ENCODE results near the gene SMAD1. TPM values are rescaled to one million over a fixed set of nuclear protein-coding genes. Genes with fewer than 3 reads are reported as not detected.
"Not testable (repeated sequence)": the region's sequence is repeated elsewhere in the genome, so short reads cannot be mapped to it uniquely, and the experiment has no call there.

SMAD1 gene
- total RNA-seq, 1 experiment from 2014 or later: 13.4 TPM

- H3K9me3 ChIP-seq (replicated peaks): 0 out of 2 replicates have a peak, but pooled peaks cover 2% of the 10 kb centered on the region
- H3K27ac ChIP-seq: no peak overlapping the region
- H3K4me1 ChIP-seq (replicated peaks): no peaks in the 10 kb centered on the region
- no peak for DNase-seq (ENCODE audit: low read depth in 1 of 2, low spot score in 2 of 2)
- no peaks in the 10 kb centered on the region for H3K36me3 ChIP-seq
- no peaks in the 10 kb centered on the region; the same call in 1 of the 2 replicates for H3K27me3 ChIP-seq (replicated peaks)
- H3K4me3 ChIP-seq: no peak overlapping the region
Measured at GRCh38 chr4:145566086-145566708, 84.5 kb downstream of the SMAD1 start.

- no peaks in the 10 kb centered on the region for H3K36me3 ChIP-seq
- H3K27ac ChIP-seq: no peak overlapping the region
- no peak for DNase-seq (ENCODE audit: low read depth in 1 of 2, low spot score in 2 of 2)
- no peak overlapping the region for H3K4me3 ChIP-seq
- 0 out of 2 replicates have a peak, but pooled peaks cover 2% of the 10 kb centered on the region for H3K9me3 ChIP-seq (replicated peaks)
- H3K27me3 ChIP-seq (replicated peaks): no peaks in the 10 kb centered on the region; the same call in 1 of the 2 replicates
- no peaks in the 10 kb centered on the region for H3K4me1 ChIP-seq (replicated peaks)
Measured at GRCh38 chr4:145566768-145567167, 85.1 kb downstream of the SMAD1 start.

- H3K27ac ChIP-seq: no peak overlapping the region
Measured at GRCh38 chr4:145567516-145567915, 85.9 kb downstream of the SMAD1 start.

GRCh38 chr4:145574546-145574945 is 92.9 kb downstream of the SMAD1 start:
- H3K27me3 ChIP-seq (replicated peaks); H3K4me3 ChIP-seq; H3K9me3 ChIP-seq (replicated peaks); DNase-seq (ENCODE audit: low read depth in 1 of 2, low spot score in 2 of 2); H3K36me3 ChIP-seq; H3K4me1 ChIP-seq (replicated peaks); H3K27ac ChIP-seq: not testable (repeated sequence)

More at GRCh38 chr4:145567516-145567915, 85.9 kb downstream of the SMAD1 start:
- DNase-seq (ENCODE audit: low read depth in 1 of 2, low spot score in 2 of 2): no peak
- Histone ChIP-seq H3K36me3 (no peaks in the 10 kb centered on the region), H3K4me1 (replicated peaks) (no peaks in the 10 kb centered on the region), H3K4me3 (no peak overlapping the region), H3K27me3 (replicated peaks) (no peaks in the 10 kb centered on the region; the same call in 1 of the 2 replicates), H3K9me3 (replicated peaks) (0 out of 2 replicates have a peak, but pooled peaks cover 2% of the 10 kb centered on the region)

- Histone ChIP-seq H3K4me3 (no peak overlapping the region), H3K9me3 (replicated peaks) (no peaks in the 10 kb centered on the region), H3K36me3 (no peaks in the 10 kb centered on the region), H3K4me1 (replicated peaks) (no peaks in the 10 kb centered on the region), H3K27ac (no peak overlapping the region), H3K27me3 (replicated peaks) (no peaks in the 10 kb centered on the region)
- no peak for DNase-seq (ENCODE audit: low read depth in 1 of 2, low spot score in 2 of 2)
Measured at GRCh38 chr4:145580906-145581305, 99.3 kb downstream of the SMAD1 start.

DNA sequence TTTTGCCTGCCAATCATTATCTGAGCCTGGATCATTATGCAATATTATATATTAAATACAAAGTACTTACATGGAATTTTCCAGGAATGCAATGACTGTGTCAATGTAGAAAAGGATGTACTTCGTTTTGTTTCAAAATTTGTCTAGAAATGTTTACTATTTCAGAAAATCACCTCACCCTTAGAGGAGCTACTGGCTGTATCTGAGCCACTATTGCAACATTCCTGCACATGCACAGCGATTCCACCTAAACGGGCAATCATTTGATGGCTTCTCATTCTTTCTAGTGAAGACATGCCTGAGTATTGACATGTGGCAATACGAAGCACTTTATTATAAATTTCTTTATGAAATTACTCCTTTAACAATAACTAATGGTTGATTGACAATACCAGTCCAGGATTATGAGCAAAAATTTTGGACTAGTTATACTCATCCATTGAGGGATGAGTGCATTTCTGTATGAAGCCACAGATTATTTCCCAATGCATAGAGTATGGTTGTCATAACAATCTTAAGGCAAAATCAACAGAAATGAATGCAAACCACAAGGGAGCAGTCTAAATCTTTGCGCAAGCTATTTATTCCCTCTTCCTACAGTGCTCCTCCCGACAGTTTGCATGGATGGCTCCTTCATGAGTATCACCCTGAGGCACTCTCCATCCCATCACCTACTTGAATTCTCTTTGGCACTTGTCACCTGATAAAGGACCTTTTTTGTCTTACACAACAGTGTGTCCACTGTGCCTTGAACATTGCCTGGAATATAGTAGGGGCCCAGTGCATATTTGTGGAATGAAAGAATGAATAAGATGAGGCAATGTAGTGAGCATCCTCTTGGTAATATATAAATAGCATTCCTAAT is 101.8 kb downstream of the SMAD1 start:
- H3K27me3 ChIP-seq (replicated peaks): no peaks in the 10 kb centered on the region
- H3K4me3 ChIP-seq: no peak overlapping the region
- no peak for DNase-seq (ENCODE audit: low read depth in 1 of 2, low spot score in 2 of 2)
- no peaks in the 10 kb centered on the region for H3K9me3 ChIP-seq (replicated peaks)
- no peak overlapping the region for H3K27ac ChIP-seq
- no peaks in the 10 kb centered on the region for H3K36me3 ChIP-seq
- no peaks in the 10 kb centered on the region for H3K4me1 ChIP-seq (replicated peaks)

DNA sequence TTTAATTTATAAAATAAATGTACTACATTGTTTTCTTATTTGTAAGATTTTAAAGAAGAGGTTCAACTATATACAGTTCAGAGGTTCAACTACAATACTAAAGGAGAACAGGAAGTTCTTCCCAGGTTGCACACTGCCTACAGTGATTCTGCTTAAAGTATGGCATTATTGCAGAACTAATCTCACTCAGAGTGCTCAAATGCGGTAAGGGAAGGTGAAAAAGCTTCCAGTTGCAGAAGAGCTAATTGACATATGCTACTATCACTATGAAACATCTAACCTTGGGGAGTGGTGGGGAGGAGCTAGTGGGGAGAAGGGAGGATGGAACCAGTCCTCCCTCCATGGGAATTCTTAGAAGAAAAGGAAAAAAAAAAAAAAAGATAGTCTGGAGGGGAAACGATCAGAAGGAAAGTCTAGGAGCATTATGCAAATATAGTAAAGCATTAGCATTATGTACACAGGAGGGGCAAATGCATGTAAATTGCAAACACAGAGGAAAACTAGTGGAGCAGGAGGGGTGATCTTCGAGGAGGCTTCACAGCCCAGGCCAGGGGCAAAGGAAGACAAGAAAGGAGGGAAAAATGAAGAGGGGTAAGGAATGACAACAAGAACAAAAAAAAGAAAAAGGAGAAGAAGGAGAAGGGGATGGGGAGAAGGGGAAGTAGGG is 105.6 kb downstream of the SMAD1 start:
- Histone ChIP-seq H3K4me3 (no peak overlapping the region), H3K9me3 (replicated peaks) (no peaks in the 10 kb centered on the region), H3K27me3 (replicated peaks) (no peaks in the 10 kb centered on the region), H3K27ac (no peak overlapping the region), H3K4me1 (replicated peaks) (no peaks in the 10 kb centered on the region), H3K36me3 (no peaks in the 10 kb centered on the region)
- no peak for DNase-seq (ENCODE audit: low read depth in 1 of 2, low spot score in 2 of 2)

DNA sequence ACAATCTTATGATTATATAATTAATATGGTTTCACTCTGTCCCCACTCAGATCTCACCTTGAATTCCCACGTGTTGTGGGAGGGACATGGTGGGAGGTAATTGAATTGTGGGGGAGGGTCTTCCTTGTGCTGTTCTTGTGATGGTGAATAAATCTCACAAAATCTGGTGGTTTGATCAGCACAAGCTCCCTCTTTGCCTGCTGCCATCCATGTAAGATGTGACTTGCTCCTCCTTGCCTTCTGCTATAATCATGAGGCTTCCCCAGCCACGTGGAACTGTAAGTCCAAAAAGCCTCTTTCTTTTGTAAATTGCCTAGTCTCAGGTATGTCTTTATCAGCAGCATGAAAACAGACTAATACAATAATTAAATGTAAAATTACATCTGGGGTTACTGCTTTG is 107.7 kb downstream of the SMAD1 start:
- not testable (repeated sequence) for H3K4me1 ChIP-seq (replicated peaks); DNase-seq (ENCODE audit: low read depth in 1 of 2, low spot score in 2 of 2); H3K4me3 ChIP-seq; H3K36me3 ChIP-seq; H3K9me3 ChIP-seq (replicated peaks); H3K27ac ChIP-seq; H3K27me3 ChIP-seq (replicated peaks)

GRCh38 chr4:145589916-145590702 is 108.5 kb downstream of the SMAD1 start:
- H3K4me3 ChIP-seq: no peak overlapping the region
- no peak overlapping the region for H3K27ac ChIP-seq
- H3K4me1 ChIP-seq (replicated peaks): no peaks in the 10 kb centered on the region
- no peaks in the 10 kb centered on the region for H3K36me3 ChIP-seq
- H3K9me3 ChIP-seq (replicated peaks): no peaks in the 10 kb centered on the region
- DNase-seq (ENCODE audit: low read depth in 1 of 2, low spot score in 2 of 2): no peak
- H3K27me3 ChIP-seq (replicated peaks): no peaks in the 10 kb centered on the region

DNA sequence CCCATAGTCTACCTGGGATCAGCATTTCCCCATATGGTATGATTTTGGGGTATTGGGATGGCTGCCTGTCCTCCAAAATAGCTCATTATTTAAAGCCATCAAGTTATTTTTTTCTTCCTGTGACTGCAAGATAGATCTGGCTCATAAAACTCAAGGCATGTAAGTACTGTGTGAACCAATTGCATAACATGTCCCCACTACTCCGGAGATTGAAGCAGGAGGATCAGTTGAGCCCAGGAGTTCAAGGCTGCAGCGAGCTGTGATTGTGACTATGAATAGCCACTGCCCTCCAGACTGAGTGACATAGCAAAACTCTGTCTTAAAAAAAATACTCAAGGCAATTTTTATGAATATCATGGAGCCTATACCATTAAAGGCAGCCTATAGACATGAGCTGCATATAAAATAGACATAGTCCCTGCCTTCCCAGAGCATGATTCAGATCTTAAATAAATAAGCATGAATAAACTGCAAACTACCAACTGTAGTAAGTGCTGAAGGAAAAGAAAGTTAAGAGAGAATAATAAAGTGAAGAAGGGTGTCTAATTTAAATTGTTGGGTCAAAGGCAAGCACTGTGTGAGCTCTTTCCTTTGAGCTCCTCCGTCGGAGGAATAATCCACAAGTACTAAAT is 120.6 kb downstream of the SMAD1 start:
- Histone ChIP-seq H3K9me3 (replicated peaks) (no peaks in the 10 kb centered on the region), H3K27ac (no peak overlapping the region), H3K27me3 (replicated peaks) (no peaks in the 10 kb centered on the region), H3K4me3 (no peak overlapping the region), H3K4me1 (replicated peaks) (no peaks in the 10 kb centered on the region), H3K36me3 (no peaks in the 10 kb centered on the region)
- DNase-seq (ENCODE audit: low read depth in 1 of 2, low spot score in 2 of 2): no peak

GRCh38 chr4:145605941-145606340 is 124.3 kb downstream of the SMAD1 start:
- no peak overlapping the region for H3K27ac ChIP-seq
- no peak for DNase-seq (ENCODE audit: low read depth in 1 of 2, low spot score in 2 of 2)
- H3K4me1 ChIP-seq (replicated peaks): no peaks in the 10 kb centered on the region
- 0 out of 2 replicates have a peak, but pooled peaks cover 3% of the 10 kb centered on the region for H3K27me3 ChIP-seq (replicated peaks)
- H3K36me3 ChIP-seq: no peaks in the 10 kb centered on the region
- H3K9me3 ChIP-seq (replicated peaks): no peaks in the 10 kb centered on the region
- H3K4me3 ChIP-seq: no peak overlapping the region

Data from SJSA1 (cell line).